NCI-H1092 treated with DMSO at 0.1 percent for 48 hours (cell line): ENCODE measurements around the gene DNAH3.
"Not testable (repeated sequence)": the region's sequence is repeated elsewhere in the genome, so short reads cannot be mapped to it uniquely, and the experiment has no call there.

Experiments used
- DNase-seq: peaks from one replicate; lab custom pipeline; 2025; lab: John Stamatoyannopoulos, UW

The DNAH3 gene

GRCh38 chr16:20944861-20945574 lies 205.6 kb downstream of the DNAH3 start:
- no peak for DNase-seq

DNA sequence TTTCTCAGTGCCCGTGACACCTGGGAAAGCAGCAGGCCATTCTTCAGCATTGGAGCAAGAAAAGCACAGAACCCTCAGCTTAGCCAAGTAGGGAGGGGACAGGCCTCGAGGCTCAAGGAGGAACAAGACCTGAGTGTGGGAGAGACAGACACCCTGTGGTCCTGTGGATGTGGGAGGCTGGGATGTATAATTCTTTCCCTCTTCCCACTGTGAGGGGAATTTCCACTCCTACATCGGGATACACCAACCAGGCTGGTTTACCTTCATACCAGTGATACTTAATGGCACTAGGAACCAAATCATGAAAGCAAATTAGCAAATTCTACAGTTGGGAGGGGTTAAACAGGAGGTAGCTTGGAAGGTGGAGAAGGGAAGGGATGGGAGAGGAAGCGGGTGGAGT lies 208.4 kb downstream of the DNAH3 start:
- no peak for DNase-seq

DNA sequence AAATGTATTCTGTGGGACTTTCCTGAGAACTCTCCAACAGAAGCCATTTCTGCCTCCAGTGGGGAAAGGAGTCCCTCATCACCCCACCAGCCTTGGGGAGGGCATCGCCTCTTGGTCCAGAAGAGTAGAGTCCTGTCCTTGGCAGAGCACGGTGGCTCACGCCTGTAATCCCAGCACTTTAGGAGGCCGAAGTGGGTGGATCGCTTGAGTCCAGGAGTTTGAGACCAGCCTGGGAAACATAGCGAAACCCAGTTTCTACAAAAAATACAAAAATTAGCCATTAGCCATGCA lies 209.1 kb downstream of the DNAH3 start:
- DNase-seq: no peak

DNA sequence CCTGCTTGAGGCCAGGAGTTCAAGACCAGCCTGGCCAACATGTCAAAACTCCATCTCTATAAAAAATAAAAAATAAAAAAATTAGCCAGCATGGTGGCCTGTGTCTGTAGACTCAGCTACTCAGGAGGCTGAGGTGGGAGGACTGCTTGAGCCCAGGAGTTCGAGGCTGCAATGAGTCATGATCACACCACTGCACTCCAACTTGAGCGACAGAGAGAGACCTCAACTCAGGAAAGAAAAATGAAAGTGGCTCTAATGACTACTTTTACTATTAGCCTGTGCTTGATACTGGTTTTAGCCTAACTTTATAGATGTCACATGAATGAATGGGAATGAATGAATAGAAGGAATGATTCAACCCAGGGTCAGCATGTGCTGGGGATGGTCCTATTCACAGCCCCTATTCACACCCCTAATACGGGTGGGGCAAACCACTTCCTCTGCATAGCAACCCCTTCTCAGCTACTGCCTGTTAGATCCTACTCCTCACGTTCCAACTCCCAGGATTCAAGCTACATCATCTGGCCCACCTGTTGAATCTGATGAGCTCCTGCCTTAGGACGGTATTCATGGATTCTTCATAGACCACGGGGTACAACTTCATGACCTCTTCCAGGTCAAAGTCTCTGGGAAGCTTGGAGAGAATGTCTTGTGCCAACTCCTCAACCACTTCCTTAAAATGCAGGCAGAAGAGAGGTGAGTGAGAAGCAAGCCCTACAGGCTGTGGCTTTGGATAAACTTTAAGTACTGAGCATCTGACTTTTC lies 209.6 kb downstream of the DNAH3 start:
- DNase-seq: no peak

GRCh38 chr16:20939611-20940010 lies 211.0 kb downstream of the DNAH3 start:
- DNase-seq: no peak

GRCh38 chr16:20938426-20938825 lies 212.2 kb downstream of the DNAH3 start:
- DNase-seq: no peak

GRCh38 chr16:20937736-20938135 lies 212.9 kb downstream of the DNAH3 start:
- no peak for DNase-seq

DNA sequence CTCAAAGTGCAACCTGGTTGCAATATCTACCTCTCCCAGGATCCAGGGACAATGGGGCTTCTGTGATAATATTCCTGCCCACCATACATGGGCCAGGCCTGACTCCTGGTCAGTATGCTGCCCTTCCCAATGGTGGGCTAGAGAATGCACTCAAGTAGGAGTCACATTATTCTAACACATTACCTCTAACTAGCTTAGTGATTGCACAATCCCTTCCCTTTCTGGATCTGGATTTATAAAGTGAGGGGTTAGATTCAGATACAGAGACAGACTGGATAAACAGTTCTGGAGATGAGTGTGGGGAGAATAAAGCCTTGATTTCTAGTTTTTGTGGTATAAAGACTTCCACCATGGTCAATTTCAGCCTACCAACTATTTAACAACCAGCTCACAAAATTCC lies 217.1 kb downstream of the DNAH3 start:
- DNase-seq: no peak

GRCh38 chr16:20931066-20931600 lies 219.5 kb downstream of the DNAH3 start:
- no peak for DNase-seq

DNA sequence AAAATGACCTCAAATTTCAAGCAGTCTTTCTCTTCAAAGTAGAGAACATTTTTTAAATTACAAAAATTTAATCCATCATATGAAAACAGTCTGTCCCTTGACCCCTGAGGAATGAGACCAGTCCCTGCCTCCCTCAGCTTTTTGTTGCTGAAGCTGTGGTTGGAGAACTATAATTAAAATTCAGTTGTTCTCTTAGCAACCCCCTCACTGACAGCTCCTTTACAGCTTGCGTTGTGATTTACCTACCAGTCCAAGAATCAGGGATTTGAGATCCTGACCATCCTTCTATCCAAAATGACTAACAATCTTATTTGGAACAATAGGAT lies 220.3 kb downstream of the DNAH3 start:
- no peak for DNase-seq

DNA sequence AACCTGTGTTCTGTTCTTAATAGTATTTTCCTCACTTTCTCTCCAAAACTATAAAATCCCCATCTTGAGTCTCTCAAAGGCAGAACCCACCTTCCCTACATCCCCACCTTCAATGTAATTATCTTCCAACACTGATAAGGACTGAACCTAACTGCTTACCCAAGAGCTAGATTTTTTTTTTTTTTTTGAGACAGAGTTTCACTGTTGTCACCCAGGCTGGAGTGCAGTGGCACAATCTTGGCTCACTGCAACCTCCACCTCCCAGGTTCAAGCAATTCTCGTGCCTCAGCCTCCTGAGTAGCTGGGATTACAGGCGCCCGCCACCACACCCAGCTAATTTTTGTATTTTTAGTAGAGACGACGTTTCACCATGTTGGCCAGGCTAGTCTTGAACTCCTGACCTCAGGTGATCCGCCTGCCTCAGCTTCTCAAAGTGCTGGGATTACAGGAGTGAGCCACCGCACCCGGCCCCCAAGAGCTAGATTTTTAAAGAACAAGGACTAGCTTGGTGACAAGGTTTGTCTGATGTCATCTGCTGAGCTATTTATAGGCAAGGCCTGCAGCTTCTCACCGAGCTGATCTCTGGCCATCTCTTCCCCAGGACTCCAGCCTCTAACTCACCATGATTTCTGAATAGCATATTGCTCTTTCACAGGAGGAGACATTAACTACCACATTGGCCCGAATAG lies 220.8 kb downstream of the DNAH3 start:
- not testable (repeated sequence) for DNase-seq

DNA sequence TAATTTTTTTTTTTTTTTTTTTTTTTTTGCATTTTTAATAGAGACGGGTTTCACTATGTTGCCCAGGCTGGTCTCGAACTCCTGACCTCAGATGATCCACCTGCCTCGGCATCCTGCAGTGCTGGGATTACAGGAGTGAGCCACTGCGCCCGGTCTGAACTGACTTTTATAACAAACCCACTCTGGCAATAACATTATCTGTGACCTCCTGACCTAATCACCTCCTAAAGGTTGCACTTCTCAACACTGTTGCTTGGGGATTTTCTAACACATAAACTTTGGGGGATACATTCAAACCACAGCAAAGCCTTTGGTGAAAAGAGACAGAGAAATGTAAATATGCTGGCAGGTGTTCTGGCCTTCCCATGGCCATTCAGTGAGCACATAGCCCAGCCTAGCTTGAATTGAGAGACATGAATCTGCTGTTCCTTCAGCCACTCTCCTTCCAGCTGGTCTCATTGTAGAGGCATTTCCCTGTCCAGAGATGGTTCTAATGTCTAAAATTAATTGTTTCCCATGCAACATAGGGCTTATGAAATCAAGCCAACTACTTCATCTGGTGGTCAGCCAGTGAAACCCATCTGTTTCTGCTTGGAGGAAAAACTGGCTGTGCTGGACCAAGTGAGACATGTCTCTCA lies 221.8 kb downstream of the DNAH3 start:
- DNase-seq: no peak

- no peak for DNase-seq
Observed at GRCh38 chr16:20925751-20926150, 224.9 kb downstream of the DNAH3 start.

- no peak for DNase-seq
Observed at GRCh38 chr16:20923876-20924275, 226.8 kb downstream of the DNAH3 start.

- DNase-seq: no peak
Observed at GRCh38 chr16:20920799-20921198, 229.8 kb downstream of the DNAH3 start.

- DNase-seq: no peak
Observed at GRCh38 chr16:20920091-20920490, 230.6 kb downstream of the DNAH3 start.

DNA sequence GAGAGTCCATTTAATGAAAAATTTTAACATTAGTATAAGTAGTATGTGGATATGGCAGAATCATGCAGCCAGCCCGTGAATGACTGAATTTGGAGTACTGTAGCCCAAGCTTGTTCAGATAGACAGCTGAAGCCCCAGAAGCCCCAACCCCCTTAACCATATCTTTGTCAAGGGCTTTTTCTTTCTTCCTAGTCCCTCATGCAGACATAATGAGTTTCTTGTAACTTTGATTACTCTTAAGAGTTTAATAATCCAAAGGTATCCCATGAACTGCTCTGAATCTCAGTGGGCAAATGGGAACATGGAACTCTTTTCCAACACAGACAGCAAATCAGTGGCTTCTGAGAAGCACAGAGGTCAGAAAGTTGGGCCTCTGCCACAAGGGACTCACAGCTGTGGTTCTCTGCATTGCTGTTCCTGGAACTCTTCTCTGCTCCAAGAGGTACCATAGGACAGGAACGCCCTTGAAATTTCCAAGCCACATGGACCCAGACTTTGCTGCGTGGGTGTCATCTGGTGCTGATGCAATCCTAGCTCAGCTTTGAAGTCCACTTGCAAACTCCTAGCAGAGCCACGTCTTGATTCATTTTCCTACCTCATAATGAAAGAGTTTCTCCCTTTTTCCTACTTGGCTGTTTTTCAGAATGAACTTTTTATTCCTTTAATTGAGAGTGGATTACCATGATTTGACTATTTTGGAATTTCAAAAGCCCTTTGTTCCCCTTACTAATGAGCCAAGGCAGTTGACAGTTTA lies 232.0 kb downstream of the DNAH3 start:
- no peak for DNase-seq

DNA sequence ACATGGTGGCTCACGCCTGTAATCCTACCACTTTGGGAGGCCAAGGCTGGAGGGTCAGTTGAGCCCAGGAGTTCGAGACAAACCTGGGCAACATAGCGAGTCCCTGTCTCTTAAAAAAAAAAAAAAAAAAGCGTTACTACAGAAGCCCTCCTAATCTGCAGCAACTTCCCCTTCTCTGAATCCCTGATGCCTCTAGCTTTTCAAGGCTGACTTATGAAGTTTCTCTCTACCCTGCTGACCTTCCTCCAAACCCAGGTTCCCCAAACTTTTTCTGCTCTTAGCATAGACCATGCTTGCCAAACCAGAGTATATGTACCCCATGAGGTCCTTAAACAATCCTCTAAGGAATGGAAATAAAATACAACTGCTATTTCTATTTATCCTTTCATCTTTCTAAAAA lies 233.7 kb downstream of the DNAH3 start:
- DNase-seq: no peak

DNA sequence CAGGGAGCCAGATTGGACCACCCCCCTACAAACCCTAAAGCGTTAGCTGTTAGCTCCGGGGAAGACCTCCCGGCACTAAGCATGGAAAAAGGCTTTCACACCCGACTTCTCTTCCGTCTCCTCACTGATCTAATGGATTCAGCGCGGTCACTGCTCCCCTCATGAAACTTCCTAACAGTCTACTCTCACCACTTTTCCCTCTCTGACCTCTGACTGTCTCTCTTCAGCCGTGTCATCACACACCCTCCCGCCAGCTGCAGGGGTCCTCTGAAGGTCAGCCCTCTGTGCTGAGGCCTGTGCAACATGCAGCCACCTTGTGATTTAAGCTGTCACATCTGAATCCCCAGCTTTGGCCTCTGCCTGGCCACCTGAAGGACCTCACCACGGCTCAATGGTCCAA lies 234.4 kb downstream of the DNAH3 start:
- DNase-seq: no peak

DNA sequence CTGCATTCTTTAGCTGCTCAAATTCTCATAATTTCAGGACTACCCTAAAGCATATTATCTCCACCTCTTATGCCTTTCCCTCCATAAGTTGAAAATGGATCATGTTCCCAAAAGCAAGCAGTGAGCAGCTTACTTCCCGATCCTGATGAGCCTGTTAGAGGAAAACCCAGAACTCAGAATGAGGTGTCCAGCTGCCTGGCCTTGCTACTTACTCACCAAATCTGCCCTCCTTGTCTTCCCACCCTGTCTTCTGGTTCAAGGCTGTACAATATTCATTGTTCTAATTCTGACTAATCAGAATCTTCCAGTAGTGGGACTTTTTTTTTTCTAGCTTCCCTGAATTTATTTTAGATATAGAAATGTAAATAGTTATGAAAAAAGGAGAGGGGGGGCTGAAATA lies 239.3 kb downstream of the DNAH3 start:
- no peak for DNase-seq

GRCh38 chr16:20910781-20911321 lies 239.8 kb downstream of the DNAH3 start:
- no peak for DNase-seq
